ENCODE data around the gene LRMDA. TPM values are rescaled to one million over a fixed set of nuclear protein-coding genes. Genes with fewer than 3 reads are reported as not detected.

The LRMDA gene
- total RNA-seq, 2 donors from 2014 or later: 12.2 to 25.4 TPM

DNA sequence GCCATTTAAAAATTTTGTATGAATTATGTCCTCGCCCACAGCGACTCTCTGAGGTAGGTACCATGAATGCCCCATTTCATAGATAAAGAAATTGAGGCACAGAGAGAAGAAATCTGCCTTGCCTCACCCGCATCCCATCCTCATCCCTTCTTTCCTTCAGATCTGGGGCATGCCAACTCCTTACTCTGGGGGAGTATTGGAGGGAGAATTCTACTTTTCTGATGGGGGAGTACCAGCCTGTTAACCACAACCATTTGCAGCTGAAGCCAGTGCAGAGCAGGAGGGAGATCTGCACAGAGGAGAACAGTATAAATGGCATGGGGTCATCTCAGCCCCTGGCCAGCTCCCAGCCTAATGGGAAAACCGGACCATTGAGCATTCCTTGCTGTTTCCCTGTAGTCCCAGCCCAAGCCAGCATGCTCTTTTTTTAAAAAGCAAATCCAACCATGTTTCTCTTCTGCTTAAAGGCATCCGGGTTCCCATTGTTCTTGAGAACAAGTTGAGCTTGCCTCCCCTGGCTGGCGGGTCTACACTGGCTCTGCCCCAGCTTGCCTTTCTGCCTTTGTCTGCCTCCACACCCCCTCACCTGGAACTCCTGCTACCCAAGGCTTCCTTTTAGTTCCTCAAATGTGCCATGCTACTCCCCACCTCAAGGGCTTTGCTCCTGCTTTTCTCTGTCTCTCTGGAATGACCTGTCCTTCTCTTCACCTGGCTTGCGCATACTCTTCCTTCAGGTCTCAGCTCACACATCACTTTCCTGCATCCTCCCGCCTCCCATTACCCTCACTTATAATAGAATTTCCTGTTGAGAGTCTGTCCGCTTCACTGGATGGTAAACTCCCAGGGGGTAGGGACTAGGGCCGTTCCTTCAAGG is 21.1 kb upstream of the LRMDA start:
- TF ChIP-seq, protein P1, sequence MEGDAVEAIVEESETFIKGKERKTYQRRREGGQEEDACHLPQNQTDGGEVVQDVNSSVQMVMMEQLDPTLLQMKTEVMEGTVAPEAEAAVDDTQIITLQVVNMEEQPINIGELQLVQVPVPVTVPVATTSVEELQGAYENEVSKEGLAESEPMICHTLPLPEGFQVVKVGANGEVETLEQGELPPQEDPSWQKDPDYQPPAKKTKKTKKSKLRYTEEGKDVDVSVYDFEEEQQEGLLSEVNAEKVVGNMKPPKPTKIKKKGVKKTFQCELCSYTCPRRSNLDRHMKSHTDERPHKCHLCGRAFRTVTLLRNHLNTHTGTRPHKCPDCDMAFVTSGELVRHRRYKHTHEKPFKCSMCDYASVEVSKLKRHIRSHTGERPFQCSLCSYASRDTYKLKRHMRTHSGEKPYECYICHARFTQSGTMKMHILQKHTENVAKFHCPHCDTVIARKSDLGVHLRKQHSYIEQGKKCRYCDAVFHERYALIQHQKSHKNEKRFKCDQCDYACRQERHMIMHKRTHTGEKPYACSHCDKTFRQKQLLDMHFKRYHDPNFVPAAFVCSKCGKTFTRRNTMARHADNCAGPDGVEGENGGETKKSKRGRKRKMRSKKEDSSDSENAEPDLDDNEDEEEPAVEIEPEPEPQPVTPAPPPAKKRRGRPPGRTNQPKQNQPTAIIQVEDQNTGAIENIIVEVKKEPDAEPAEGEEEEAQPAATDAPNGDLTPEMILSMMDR (IDR thresholded peaks at IDR 0.05): no peak
- no peak for TF ChIP-seq POLR2A (IDR thresholded peaks at IDR 0.05)
- DNase-seq (no peak), ATAC-seq (no peak)
- peak overlapping the region in 3 of 4 donors; percentile 83 to 100 (median 96) for H3K27ac ChIP-seq
- intact Hi-C loops (cut with DNase I): loop anchor here (10.0 kb wide), 2 partner anchors 364 to 504 kb away; no protein-coding TSS in a partner anchor
- H3K4me3 ChIP-seq: peak overlapping the region in 1 of 2 donors; percentile 95
- no peaks in the 10 kb centered on the region for H3K27me3 ChIP-seq
- 76 to 77% methylated on average over 10 of the region's 10 CpGs for WGBS, 2 donors
- H3K9me3 ChIP-seq: no peaks in the 10 kb centered on the region
- peaks cover 29% of the 10 kb centered on the region for H3K4me1 ChIP-seq
- no peaks in the 10 kb centered on the region for H3K36me3 ChIP-seq (replicated peaks in 1 of 2; ENCODE audit: insufficient read depth in 1 of 2, low read depth in 2 of 2)

GRCh38 chr10:75414527-75414926 is 16.9 kb upstream of the LRMDA start:
- Histone ChIP-seq H3K4me1 (peaks cover 6% of the 10 kb centered on the region), H3K9me3 (no peaks in the 10 kb centered on the region), H3K27ac (no peak overlapping the region), H3K4me3 (no peak overlapping the region), H3K36me3 (replicated peaks in 1 of 2; ENCODE audit: insufficient read depth in 1 of 2, low read depth in 2 of 2) (no peaks in the 10 kb centered on the region), H3K27me3 (no peaks in the 10 kb centered on the region)
- TF ChIP-seq, protein P1 (IDR thresholded peaks at IDR 0.05): no peak
- no peak for TF ChIP-seq POLR2A (IDR thresholded peaks at IDR 0.05)
- intact Hi-C loops (cut with DNase I): loop anchor here (10.0 kb wide), 2 partner anchors 360 to 500 kb away; no protein-coding TSS in a partner anchor
- ATAC-seq (no peak), DNase-seq (no peak)
- 85 to 93% methylated on average over 1 of the region's 1 CpG for WGBS, 2 donors

GRCh38 chr10:75417522-75417927 is 13.9 kb upstream of the LRMDA start:
- intact Hi-C loops (cut with DNase I): loop anchor here (10.0 kb wide), 2 partner anchors 357 to 497 kb away; no protein-coding TSS in a partner anchor
- TF ChIP-seq, protein P1 (IDR thresholded peaks at IDR 0.05): no peak
- TF ChIP-seq POLR2A (IDR thresholded peaks at IDR 0.05): no peak
- no peak overlapping the region for H3K27ac ChIP-seq
- DNase-seq: no peak
- no peaks in the 10 kb centered on the region for H3K27me3 ChIP-seq
- no peaks in the 10 kb centered on the region for H3K36me3 ChIP-seq (replicated peaks in 1 of 2; ENCODE audit: insufficient read depth in 1 of 2, low read depth in 2 of 2)
- WGBS, 2 donors: 71 to 73% methylated on average over 5 of the region's 5 CpGs
- H3K9me3 ChIP-seq: no peaks in the 10 kb centered on the region
- no peaks in the 10 kb centered on the region for H3K4me1 ChIP-seq
- ATAC-seq: no peak
- H3K4me3 ChIP-seq: no peak overlapping the region

DNA sequence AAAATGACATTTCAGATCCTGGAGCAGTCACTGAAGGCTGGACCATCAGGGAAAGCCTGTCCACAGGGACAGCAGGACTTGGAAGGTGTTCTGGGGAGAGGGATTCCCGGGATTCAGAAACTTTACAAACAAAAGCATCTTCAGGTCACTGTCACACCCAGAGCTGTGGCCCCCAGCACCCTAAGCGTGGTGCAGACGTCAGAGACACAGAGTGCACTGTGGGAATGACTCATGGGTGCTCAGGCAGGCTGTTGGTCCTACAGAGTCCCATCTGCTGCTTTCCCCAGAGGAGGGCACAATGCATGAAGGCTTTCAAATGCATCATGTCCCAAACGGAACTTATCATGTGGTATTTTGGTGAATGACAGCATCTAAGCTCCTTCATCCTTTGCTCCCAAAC is 13.1 kb upstream of the LRMDA start:
- 76% methylated on average over 4 of the region's 4 CpGs for WGBS, 2 donors
- Histone ChIP-seq H3K36me3 (replicated peaks in 1 of 2; ENCODE audit: insufficient read depth in 1 of 2, low read depth in 2 of 2) (no peaks in the 10 kb centered on the region), H3K9me3 (no peaks in the 10 kb centered on the region), H3K27me3 (no peaks in the 10 kb centered on the region), H3K4me3 (no peak overlapping the region), H3K27ac (no peak overlapping the region), H3K4me1 (no peaks in the 10 kb centered on the region)
- intact Hi-C loops (cut with DNase I): loop anchor here (10.0 kb wide), 2 partner anchors 357 to 497 kb away; no protein-coding TSS in a partner anchor
- TF ChIP-seq POLR2A (IDR thresholded peaks at IDR 0.05): no peak
- TF ChIP-seq, protein P1 (IDR thresholded peaks at IDR 0.05): no peak
- DNase-seq (no peak), ATAC-seq (no peak)

Measured in body of pancreas (tissue), 4 donors.